ENCODE measurements around the gene ROR2.
"Not testable (repeated sequence)": the region's sequence is repeated elsewhere in the genome, so short reads cannot be mapped to it uniquely, and the experiment has no call there.

The ROR2 gene

GRCh38 chr9:91677822-91678436 lies 272.1 kb downstream of the ROR2 start:
- no peak for DNase-seq (ENCODE audit: low read depth)

DNA sequence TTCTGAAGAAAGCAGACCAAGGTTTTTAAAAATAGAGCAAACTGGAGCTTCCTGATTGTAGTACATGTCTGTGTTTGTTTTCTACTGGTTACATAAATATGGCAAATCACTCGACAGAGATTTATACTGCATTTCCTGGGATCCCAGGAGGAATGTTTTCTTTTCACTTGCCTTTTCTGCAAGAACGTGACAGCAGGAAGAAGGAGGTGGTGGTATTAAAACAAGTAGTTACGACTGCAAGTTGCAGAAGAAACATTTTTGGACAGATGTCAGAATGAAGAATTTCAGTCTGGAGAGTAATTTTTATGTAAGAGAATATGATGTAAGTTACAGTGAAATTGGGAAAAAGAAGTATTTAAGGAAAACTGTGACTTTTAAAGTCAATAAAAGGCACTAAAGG lies 272.7 kb downstream of the ROR2 start:
- DNase-seq (ENCODE audit: low read depth), result peak; percentile 10

DNA sequence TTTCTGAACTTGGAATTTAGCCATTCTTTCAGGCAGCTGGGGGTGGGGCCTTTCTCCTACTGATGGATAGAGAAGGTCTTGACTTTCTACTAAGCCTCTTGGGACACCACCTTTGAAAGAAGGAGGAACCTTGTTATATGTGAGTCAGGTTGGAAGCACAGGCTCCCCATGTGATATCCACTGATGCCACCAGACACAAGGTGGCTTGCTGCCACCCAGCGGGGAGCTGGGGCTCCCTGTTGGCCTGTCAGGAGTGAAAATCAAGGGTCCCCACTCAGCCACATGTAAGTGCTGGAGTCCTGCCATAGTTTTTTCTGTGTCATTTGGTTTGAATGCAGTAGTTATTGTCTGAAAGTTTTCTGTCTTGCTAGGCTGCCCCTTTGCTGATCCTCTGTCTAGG lies 274.0 kb downstream of the ROR2 start:
- DNase-seq (ENCODE audit: low read depth), result no peak

GRCh38 chr9:91664663-91665062 lies 285.4 kb downstream of the ROR2 start:
- no peak for DNase-seq (ENCODE audit: low read depth)

- no peak for DNase-seq (ENCODE audit: low read depth)
Measured at GRCh38 chr9:91663858-91664257, 286.2 kb downstream of the ROR2 start.

GRCh38 chr9:91661451-91661850 lies 288.6 kb downstream of the ROR2 start:
- no peak for DNase-seq (ENCODE audit: low read depth)

DNA sequence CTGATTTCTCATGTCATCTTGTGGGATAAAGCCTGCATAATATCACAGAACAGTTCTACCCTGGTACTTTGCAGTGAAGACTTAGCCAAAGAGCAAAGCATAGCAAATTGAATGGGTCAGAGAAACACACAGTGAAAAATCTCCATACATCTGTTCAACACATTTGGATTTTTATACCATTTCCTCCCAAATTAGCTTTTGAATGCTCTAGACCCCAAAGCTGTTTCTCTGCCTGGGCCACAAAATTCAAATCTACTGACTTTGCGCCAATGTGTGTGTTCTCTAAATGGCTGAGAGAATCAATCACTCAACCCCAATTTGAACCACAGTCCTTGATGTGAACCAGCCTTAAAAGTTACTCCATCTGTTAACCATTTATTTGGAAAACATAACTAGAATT lies 289.5 kb downstream of the ROR2 start:
- no peak for DNase-seq (ENCODE audit: low read depth)

DNA sequence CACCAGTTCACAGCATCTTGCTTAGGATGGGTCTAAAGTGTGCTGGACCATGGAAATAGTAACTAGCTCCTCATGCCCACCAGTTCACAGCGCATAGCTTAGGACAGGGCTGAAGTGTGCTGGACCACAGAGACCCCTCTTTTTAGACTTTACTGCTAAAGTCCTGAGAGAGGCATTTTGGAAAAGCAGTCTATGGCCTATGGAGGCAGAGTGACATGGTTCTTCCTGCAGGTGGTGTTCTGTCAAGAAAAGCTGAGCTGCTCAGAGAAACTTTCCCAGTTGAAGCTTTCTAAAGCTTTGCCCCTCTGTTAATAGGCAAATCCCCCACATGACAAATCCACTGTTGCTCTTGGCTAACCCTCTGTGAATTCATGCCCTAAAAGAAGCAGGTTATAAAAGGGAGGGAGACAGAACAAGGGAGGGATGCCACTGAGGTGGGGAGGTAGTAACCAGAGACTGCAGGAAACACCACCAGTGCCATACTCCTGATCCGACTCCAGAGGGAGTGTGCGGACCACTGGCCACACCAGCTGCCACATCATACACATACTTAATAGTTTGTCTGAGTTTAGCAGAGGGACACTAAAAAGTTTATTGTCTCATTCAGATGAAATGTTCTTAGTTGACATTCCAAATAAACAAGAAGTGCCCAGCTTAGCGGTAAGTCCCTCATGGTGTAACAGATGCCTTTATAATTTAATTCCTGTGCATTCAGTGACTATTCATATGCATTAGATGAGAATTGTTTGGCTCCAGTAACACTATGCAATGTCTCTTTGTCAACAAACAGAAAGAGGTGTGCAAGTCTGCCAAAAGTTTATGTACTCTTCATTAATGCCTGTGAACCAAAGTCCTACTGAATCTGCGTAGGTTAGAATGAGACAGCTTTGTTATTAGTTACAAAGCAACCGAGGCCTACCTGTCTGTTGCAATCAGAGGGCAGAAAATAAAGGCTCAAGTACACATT lies 290.2 kb downstream of the ROR2 start:
- DNase-seq (ENCODE audit: low read depth), result peak; percentile 3

DNA sequence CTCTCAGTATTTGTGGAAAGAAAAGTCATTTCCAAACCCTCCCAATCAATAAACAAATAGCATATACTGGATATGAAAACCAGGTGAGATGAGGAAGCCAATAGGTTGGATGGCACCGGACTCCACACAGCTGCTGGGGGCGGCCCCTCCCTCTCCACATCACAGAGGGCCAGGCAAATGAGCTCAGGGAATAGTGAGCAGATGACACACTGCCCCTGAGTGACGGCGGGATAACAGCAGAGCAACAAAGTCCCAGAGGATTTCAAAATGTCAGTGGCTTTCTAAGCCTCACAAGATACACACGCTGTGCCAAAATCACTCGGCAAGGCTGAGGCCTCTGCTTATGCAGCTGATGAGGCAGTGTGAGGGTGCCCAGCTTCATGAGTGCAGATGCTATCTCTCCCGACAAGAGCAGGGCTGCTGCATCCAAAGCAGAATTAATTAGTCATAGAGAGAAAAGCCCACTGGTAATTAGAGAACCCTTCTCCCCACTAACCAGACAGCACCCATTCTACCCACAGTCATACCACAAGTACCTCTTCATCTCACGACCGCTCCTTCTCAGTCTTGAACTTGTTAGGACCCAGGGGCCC lies 291.4 kb downstream of the ROR2 start:
- DNase-seq (ENCODE audit: low read depth), result no peak

DNA sequence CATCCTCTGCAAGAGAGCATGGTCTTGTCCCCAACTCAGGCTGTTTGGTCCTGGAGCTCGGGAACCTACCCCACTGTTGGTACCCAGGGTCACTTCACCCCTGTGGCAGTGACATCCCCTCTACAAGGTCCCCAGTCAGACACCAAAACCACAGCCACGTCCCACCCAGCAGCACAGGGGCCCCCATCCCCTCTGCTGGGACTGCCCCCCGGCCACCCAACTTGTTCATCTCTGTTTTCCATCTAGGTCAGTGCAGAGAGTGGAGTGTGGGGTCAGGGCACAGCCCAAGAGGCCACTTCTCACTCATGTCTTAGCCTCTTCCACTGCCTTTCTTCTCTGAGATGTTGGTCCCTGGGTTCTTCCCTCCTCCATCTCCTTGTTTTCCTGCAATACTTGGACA lies 292.5 kb downstream of the ROR2 start:
- no peak for DNase-seq (ENCODE audit: low read depth)

- DNase-seq (ENCODE audit: low read depth), result no peak
Measured at GRCh38 chr9:91655658-91656057, 294.4 kb downstream of the ROR2 start.

DNA sequence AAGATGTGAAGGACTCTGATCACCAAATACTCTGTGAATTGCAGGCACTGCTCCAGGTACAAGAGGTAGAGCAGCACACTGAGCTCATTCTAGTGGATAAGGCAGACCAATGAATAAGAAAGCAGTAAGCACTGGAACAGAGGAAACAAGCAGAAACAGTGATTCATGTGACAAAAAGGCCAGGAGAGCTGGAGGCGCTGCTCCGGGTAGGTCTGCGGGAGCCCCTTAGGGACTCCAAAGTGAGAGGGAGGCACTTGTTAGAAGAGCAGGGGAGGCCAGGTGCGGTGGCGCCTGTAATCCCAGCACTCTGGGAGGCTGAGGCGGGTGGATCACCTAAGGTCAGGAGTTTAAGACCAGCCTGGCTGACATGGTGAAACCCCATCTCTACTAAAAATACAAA lies 294.8 kb downstream of the ROR2 start:
- no peak for DNase-seq (ENCODE audit: low read depth)

- DNase-seq (ENCODE audit: low read depth), result no peak
Measured at GRCh38 chr9:91654527-91654926, 295.5 kb downstream of the ROR2 start.

- DNase-seq (ENCODE audit: low read depth), result no peak
Measured at GRCh38 chr9:91647371-91647770, 302.7 kb downstream of the ROR2 start.

- DNase-seq (ENCODE audit: low read depth), result no peak
Measured at GRCh38 chr9:91646702-91647101, 303.3 kb downstream of the ROR2 start.

DNA sequence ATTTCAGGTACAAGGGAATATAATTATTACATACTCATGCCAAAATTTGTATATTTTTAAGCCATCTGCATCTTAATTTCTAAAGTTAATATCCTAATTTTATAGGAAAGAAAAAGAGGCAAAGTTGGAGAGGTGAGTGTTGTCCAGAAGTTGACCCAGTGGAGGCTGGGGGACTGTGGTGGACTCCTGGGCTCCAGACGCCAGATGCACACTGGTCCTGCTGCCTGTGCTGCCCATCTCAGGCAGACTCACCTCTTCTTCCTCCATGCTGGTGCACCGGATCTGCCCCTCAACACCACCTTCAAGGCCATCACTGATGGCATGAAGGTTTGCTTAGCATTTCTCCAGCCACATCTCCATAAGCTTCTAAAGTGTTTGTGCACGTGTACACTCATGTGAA lies 305.6 kb downstream of the ROR2 start:
- DNase-seq (ENCODE audit: low read depth), result no peak

DNA sequence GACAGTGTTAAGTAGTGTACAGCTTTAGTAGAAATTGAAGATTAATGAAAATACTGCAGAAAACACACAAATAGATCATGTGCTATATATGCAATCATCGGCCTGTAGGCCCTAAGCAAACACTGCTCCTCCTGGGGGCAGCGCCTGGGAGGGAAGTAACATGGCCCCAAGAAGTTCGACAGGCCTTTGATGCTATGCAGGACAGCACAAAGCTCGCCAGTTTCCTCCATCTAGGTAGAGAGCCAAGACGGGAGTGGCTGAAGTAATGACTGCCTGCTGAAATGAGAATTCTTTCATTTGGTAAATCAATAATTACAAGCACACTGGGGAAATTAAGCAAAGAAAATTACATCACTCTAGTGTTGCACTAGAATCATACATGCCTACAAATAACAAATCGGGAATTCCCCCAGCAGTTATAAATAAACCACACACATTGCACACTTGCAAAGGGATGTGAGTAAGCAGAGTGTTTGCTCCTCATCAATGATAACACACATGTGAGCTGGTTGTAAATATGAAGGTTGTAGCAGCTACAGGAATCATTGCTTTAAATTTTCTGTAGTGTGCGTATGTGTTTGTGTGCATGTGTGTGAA lies 306.4 kb downstream of the ROR2 start:
- no peak for DNase-seq (ENCODE audit: low read depth)

GRCh38 chr9:91642771-91643170 lies 307.3 kb downstream of the ROR2 start:
- no peak for DNase-seq (ENCODE audit: low read depth)

DNA sequence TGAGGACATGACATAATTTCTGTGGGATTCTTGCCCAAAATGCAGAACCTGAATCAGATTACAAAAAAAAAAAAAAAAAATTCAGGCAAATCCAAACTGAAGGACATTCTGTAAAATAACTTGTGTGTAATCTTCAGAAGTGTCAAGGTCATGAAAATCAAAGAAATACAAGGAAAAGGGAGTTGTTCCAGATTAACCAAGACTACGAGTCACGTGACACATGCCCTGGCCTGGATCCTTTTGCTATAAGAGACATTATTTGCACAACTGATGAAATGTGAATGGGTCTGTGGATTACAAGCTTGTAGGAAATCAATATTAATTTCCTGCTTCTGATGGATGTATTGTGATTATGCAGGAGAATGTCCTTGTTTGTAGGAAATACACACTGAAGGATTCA lies 309.6 kb downstream of the ROR2 start:
- DNase-seq (ENCODE audit: low read depth), result no peak

GRCh38 chr9:91639054-91639453 lies 311.0 kb downstream of the ROR2 start:
- no peak for DNase-seq (ENCODE audit: low read depth)

DNA sequence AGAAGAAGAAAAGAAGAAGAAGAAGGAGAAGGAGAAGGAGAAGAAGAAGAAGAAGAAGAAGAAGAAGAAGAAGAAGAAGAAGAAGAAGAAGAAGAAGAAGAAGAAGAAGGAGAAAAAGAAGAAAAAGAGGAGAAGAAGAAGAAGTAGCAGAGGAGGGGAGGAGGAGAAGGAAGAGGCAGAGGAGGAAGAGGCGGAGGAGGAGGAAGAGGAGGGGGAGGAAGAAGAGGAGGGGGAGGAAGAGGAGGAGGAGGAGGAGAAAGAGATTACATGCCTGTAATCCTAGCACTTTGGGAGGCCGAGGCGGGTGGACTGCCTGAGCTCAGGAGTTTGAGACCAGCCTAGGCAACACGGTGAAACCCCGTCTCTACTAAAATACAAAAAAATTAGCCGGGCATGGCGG lies 315.2 kb downstream of the ROR2 start:
- not testable (repeated sequence) for DNase-seq (ENCODE audit: low read depth)

DNA sequence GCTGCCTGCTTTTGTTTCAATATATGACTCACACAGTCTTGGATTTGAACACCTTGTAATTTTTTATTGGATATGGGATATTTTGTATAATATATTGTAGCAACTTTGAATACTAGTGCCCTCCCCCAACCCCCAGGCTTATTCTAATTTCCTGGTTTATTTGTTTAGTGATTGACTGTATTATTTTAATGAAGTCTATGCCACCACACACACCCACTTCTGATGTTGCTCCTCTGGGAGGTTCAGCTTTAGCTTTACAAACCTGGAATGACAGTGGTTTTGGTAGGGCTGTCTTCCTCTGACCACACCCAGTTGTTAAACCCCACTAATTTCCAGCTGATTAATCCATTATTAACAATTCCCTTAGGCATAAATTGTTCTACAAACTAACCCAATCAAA lies 320.3 kb downstream of the ROR2 start:
- DNase-seq (ENCODE audit: low read depth), result no peak

DNA sequence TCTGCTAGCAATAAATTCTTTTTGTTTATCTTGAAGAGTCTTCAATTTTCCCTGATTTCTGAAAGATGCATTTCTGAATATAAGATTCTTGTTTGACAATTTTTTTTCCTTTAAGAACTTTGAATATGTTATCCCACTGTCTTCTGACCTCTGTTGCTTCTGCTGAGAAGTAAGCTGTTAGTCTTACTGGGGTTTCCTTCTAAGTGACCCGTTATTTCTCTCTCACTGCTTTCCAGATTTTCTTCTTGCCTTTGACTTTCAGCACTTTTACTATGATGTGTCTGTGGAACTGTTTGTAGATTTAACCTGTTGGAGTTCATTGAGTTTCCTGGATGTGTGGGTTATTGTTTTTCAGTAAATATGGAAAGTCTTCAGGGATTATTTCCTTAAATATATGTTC lies 321.1 kb downstream of the ROR2 start:
- DNase-seq (ENCODE audit: low read depth), result no peak

Measured in GM04504 (cell line).